ENCODE measurements around the gene CSE1L.

DNA sequence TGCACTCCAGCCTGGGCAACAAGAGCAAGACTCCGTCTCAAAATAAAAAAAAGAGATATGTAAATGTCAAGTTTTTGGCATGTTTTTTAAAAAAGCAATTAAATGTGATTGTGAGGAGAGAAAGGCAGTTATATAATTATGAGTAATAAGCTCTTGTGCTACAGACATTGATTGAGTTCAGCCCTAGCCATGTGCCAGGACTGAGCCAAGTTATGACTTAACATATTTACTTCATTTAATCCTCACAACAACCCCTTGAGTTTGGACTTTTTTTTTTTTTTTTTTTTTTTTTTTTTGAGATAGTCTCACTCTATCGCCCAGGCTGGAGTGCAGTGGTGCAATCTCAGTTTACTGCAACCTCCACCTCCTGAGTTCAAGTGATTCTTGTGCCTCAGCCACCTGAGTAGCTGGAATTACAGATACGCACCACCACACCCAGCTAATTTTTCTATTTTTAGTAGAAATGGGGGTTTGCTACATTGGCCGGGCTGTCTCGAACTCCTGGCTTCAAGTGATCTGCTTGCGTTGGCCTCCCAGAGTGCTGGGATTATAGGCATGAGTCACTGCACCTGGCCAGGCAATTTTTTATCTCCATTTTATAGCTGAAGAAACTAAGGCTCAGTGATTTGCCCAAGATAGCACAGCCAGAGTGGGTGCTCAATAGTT lies 15.0 kb upstream of the CSE1L start:
- TF ChIP-seq, protein P1, sequence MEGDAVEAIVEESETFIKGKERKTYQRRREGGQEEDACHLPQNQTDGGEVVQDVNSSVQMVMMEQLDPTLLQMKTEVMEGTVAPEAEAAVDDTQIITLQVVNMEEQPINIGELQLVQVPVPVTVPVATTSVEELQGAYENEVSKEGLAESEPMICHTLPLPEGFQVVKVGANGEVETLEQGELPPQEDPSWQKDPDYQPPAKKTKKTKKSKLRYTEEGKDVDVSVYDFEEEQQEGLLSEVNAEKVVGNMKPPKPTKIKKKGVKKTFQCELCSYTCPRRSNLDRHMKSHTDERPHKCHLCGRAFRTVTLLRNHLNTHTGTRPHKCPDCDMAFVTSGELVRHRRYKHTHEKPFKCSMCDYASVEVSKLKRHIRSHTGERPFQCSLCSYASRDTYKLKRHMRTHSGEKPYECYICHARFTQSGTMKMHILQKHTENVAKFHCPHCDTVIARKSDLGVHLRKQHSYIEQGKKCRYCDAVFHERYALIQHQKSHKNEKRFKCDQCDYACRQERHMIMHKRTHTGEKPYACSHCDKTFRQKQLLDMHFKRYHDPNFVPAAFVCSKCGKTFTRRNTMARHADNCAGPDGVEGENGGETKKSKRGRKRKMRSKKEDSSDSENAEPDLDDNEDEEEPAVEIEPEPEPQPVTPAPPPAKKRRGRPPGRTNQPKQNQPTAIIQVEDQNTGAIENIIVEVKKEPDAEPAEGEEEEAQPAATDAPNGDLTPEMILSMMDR (IDR thresholded peaks at IDR 0.05): no peak
- no peak for TF ChIP-seq POLR2A (IDR thresholded peaks at IDR 0.05)

Data from adrenal gland (tissue), 5 donors.